ENCODE measurements around the gene UBE2O.

DNA sequence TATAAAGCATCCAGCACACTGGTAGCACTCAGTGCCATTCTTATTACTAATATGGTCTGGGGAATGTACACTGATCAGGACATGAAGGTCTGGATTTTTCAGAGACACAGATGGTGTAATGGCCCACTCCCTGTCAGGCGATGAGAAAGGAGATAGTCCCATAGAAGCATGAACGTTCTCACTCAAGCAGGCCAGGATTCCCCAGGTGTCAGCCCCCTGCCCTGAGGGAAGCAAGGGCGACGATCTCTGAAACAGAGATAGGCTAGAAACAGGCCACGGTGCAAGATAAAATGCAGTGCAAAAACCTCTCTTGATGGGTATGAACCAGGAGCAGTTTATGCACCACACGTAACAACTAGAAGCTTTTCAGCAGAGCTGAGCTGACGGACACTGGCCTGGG is 109.8 kb downstream of the UBE2O start:
- TF ChIP-seq CTCF (IDR thresholded peaks at IDR 0.05; ENCODE audit: low read length) = no peak
- no peak for TF ChIP-seq EZH2 (IDR thresholded peaks at IDR 0.05; ENCODE audit: borderline replicate concordance, low read length)

Data from OCI-LY1 (cell line).